Calu3 (cell line): Measurements from ENCODE around the gene SPDL1. TPM values are rescaled to one million over a fixed set of nuclear protein-coding genes. Genes with fewer than 3 reads are reported as not detected.
A peak's percentile ranks its signal among the peaks of the same experiment; 100 is the strongest.

ENCODE experiments used
- BruUV-seq: library from RNA; stranded (reverse); fragments of 400-500 nt; replicated peaks from 2 replicates; lab custom pipeline; 2021; lab: Mats Ljungman, UMichigan
- CTCF ChIA-PET: fragments of 300-600 bp; sonication (Branson Sonifier 250); formaldehyde crosslinking; loops from one replicate; lab custom pipeline; 2022; ENCODE audit warnings: antibody characterized with exemption; lab: Charles Lee
- DNase-seq: peaks from one replicate; pipeline ENCODE4 v3.0.0; 2022
- H3K27ac Mint-ChIP-seq: one replicate; pipeline ENCODE4 v1.8.0; 2022; ENCODE audit warnings: mixed read lengths; ENCODE audit not compliant: unreplicated experiment
- H3K27me3 Mint-ChIP-seq: one replicate; pipeline ENCODE4 v1.8.0; 2022; ENCODE audit warnings: mixed read lengths; ENCODE audit not compliant: unreplicated experiment
- H3K36me3 Mint-ChIP-seq: one replicate; pipeline ENCODE4 v1.8.0; 2022; ENCODE audit warnings: mild to moderate bottlenecking, moderate library complexity, mixed read lengths; ENCODE audit not compliant: insufficient read depth, unreplicated experiment
- H3K4me1 Mint-ChIP-seq: one replicate; pipeline ENCODE4 v1.8.0; 2022; ENCODE audit warnings: mild to moderate bottlenecking, low read depth, mixed read lengths; ENCODE audit not compliant: unreplicated experiment
- H3K4me3 Mint-ChIP-seq: one replicate; pipeline ENCODE4 v1.8.0; 2022; ENCODE audit warnings: mild to moderate bottlenecking, low read depth, moderate library complexity, mixed read lengths; ENCODE audit not compliant: unreplicated experiment
- H3K9me3 Mint-ChIP-seq: one replicate; pipeline ENCODE4 v1.8.0; 2022; ENCODE audit warnings: low read depth, mixed read lengths; ENCODE audit not compliant: unreplicated experiment
- intact Hi-C: fragments of 100-400 bp; cut with micrococcal nuclease; formaldehyde crosslinking; loops from one replicate; pipeline ENCODE4 v1.10.0; 2022; ENCODE audit not compliant: unreplicated experiment
- total RNA-seq: library from RNA; stranded (reverse); gene quantifications from 2 replicates; pipeline ENCODE4 v1.2.3, GENCODE V29; 2022
- TF ChIP-seq, protein P1 (sequence below): fragments of 200-600 bp; IDR thresholded peaks from one replicate; pipeline ENCODE4 v1.8.0; 2022; ENCODE audit warnings: antibody characterized with exemption; ENCODE audit not compliant: unreplicated experiment

The SPDL1 gene
- total RNA-seq, 1 experiment from 2014 or later, result 45.8 TPM

DNA sequence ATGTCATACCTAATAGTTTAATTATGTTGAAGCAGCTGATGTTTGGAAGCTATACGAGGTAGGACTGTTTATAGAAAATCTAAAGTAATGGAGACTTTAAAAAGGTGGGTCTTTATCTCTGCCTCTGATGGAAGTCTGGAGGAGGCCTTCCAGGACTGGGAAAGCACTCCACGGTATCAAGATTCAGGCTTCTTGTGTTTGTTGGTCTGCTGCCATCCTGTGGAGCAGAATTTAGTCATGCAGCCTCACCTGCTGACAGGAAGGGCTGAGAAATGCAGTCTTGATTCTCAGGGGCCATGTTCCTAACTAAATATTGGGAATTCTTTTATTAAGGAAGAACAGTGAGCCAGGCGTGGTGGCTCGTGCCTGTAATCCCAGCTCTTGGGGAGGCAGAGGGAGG is 15.9 kb downstream of the SPDL1 start:
- H3K36me3 Mint-ChIP-seq, result peaks cover 5% of the 10 kb centered on the region
- no peak for DNase-seq
- TF ChIP-seq, protein P1, sequence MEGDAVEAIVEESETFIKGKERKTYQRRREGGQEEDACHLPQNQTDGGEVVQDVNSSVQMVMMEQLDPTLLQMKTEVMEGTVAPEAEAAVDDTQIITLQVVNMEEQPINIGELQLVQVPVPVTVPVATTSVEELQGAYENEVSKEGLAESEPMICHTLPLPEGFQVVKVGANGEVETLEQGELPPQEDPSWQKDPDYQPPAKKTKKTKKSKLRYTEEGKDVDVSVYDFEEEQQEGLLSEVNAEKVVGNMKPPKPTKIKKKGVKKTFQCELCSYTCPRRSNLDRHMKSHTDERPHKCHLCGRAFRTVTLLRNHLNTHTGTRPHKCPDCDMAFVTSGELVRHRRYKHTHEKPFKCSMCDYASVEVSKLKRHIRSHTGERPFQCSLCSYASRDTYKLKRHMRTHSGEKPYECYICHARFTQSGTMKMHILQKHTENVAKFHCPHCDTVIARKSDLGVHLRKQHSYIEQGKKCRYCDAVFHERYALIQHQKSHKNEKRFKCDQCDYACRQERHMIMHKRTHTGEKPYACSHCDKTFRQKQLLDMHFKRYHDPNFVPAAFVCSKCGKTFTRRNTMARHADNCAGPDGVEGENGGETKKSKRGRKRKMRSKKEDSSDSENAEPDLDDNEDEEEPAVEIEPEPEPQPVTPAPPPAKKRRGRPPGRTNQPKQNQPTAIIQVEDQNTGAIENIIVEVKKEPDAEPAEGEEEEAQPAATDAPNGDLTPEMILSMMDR, result no peak
- BruUV-seq, result no TSS peak
- H3K27me3 Mint-ChIP-seq, result no peaks in the 10 kb centered on the region
- no peaks in the 10 kb centered on the region for H3K4me1 Mint-ChIP-seq
- H3K27ac Mint-ChIP-seq, result no peak overlapping the region
- no peak overlapping the region for H3K4me3 Mint-ChIP-seq
- CTCF ChIA-PET, result no interaction called here
- H3K9me3 Mint-ChIP-seq, result no peaks in the 10 kb centered on the region
- intact Hi-C loops, result no loop called here

GRCh38 chr5:169602535-169602934 is 19.0 kb downstream of the SPDL1 start:
- no peak overlapping the region for H3K4me3 Mint-ChIP-seq
- no TSS peak for BruUV-seq

GRCh38 chr5:169606279-169606678 is 22.7 kb downstream of the SPDL1 start:
- Mint-ChIP-seq H3K4me3 (no peak overlapping the region), H3K27me3 (no peaks in the 10 kb centered on the region), H3K4me1 (no peaks in the 10 kb centered on the region), H3K36me3 (peaks cover 3% of the 10 kb centered on the region), H3K9me3 (peaks cover 4% of the 10 kb centered on the region), H3K27ac (no peak overlapping the region)
- DNase-seq, result no peak
- CTCF ChIA-PET, result no interaction called here
- intact Hi-C loops, result no loop called here
- TF ChIP-seq, protein P1, result no peak
- BruUV-seq, result TSS peak; percentile 21

More at GRCh38 chr5:169602535-169602934, 19.0 kb downstream of the SPDL1 start:
- DNase-seq, result no peak
- Mint-ChIP-seq H3K4me1 (no peaks in the 10 kb centered on the region), H3K27me3 (no peaks in the 10 kb centered on the region), H3K36me3 (peaks cover 5% of the 10 kb centered on the region), H3K9me3 (no peaks in the 10 kb centered on the region), H3K27ac (no peak overlapping the region)
- intact Hi-C loops, result no loop called here
- TF ChIP-seq, protein P1, result no peak
- CTCF ChIA-PET, result no interaction called here

GRCh38 chr5:169607882-169608281 is 24.3 kb downstream of the SPDL1 start:
- Mint-ChIP-seq H3K36me3 (no peaks in the 10 kb centered on the region), H3K4me3 (no peak overlapping the region), H3K27ac (no peak overlapping the region), H3K4me1 (no peaks in the 10 kb centered on the region), H3K9me3 (peaks cover 5% of the 10 kb centered on the region), H3K27me3 (no peaks in the 10 kb centered on the region)
- DNase-seq, result no peak
- intact Hi-C loops, result no loop called here
- CTCF ChIA-PET, result no interaction called here
- TF ChIP-seq, protein P1, result no peak
- no TSS peak for BruUV-seq
